Vagina (tissue), 2 donors: ENCODE measurements around the gene SLC25A12.

Source experiments
- CTCF ChIP-seq, 3 experiments: fragments of 450-650 bp in 2 of 3; fragments of 200-600 bp in 1 of 3; sonication (generic) in 1 of 3; IDR thresholded peaks; one replicate each; pipeline ENCODE4 v1.5.1; 2017 to 2019; ENCODE audit warnings: antibody characterized with exemption in 3 of 3, mild to moderate bottlenecking in 2 of 3, moderate library complexity in 2 of 3
- POLR2A ChIP-seq, 2 donors: fragments of 450-650 bp; IDR thresholded peaks; one replicate each; pipeline ENCODE4 v1.6.1; 2017; ENCODE audit warnings: antibody characterized with exemption in 2 of 2, mild to moderate bottlenecking in 2 of 2, moderate library complexity in 2 of 2

GRCh38 chr2:171824086-171824485, 70.0 kb downstream of the SLC25A12 start:
- TF ChIP-seq CTCF (IDR thresholded peaks at IDR 0.05) (no peak), POLR2A (IDR thresholded peaks at IDR 0.05) (no peak)
